H4 (cell line): ENCODE results near the gene ELP4. TPM values are rescaled to one million over a fixed set of nuclear protein-coding genes. Genes with fewer than 3 reads are reported as not detected.

Source experiments
- DNase-seq: peaks from one replicate; pipeline ENCODE4 v3.0.0-alpha.2; 2015; ENCODE audit warnings: low spot score
- total RNA-seq: library from RNA; depleted of rRNA; stranded (reverse); fragments of >200 nt; shearing (Covaris generic); gene quantifications from 2 replicates; pipeline ENCODE4 v1.2.3, GENCODE V29; 2014

Gene ELP4
- total RNA-seq, 1 experiment from 2014 or later, result 52.8 TPM

DNA sequence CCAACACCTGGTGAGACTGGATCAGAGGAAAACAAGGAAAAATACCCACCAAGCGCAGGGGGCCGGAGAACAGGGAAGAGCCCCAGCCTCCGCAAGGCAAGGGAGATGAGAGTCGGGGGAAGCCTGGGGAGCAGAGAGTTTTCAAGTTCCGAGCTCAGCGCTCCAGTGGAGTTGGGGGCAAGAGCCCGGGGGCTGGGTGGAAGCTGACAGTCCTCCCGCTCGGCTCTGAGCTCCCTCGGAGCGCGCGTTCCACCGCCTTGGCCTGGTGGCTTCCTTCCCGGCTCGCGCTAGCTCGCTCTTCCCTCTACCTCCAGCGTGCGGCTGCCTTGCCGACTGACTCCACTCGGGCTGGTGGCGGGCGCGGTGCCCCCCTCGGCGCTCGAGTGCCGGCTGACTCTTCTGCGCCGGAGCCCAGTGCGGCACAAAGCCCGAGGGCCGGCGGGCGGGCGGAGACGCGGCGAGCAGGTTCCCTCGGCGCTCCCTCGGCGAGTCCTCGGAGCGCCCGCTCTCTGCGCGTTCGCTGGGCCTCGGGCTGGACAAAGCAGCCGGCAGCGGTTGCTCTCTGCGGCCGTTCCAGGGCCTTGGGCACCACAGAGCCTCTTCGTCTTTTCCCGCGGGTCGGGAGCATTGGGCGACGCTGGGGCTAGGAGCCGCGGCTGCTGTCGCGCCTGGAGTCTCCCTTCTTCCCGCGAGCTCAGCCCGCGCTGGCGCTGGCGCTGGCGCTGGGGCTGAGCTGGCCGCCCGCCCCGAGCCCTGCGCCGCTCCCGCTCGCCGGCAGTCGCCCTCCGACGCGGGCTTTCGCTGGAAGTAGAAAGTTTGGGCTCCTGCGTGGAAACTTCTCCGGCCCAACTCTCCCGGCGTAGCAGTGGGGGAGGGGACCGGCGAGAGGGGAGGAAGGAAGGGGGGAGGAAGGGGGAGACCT is 300.6 kb downstream of the ELP4 start:
- DNase-seq, result no peak

DNA sequence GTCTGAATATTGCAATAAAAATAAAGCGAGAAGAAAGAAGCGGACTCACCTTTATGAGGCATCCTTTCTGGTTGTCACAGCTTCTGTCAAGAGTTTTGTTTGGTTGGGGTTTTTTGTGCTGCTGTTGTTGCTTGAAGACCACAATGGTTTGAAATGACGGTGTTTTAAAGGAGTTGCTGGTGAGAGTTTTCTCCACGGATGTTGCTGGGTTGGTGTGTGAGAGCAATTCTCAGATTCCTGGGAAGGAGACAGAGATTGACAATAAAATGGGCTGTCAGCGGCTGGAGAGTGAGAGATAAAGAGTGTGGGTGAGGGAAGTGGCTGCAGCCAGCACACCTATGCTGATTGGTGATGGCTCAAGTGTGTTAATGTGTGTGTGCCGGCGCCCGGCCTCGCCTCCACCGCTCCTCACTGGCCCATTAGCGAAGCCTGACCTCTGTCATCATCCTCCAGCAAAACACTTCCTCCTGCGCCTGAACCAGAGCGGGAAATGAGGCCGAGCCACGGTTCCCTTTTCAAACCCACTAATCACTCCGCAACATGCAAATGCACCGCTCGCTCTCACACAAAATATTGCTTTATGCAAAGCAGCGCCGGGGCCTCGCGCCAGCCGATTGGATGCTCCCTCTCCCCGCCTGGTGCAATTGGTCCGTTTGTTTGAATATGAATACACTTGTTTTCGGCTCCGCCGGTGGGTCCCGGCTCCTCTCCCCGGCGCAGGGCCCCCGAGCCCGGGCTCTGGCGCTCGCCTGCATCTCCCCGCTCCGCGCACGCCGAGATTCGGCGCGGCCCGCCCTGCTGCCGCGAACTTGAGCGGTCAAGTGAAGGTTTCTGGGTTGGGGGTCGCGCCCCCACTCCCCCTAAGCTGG is 301.4 kb downstream of the ELP4 start, which contains the start of gene PAX6:
PAX6 (minus strand) TSS at position 544 of the 869 bp plus-strand sequence. CDS start 4,911 bp downstream, outside the sequence.
- DNase-seq, result no peak

DNA sequence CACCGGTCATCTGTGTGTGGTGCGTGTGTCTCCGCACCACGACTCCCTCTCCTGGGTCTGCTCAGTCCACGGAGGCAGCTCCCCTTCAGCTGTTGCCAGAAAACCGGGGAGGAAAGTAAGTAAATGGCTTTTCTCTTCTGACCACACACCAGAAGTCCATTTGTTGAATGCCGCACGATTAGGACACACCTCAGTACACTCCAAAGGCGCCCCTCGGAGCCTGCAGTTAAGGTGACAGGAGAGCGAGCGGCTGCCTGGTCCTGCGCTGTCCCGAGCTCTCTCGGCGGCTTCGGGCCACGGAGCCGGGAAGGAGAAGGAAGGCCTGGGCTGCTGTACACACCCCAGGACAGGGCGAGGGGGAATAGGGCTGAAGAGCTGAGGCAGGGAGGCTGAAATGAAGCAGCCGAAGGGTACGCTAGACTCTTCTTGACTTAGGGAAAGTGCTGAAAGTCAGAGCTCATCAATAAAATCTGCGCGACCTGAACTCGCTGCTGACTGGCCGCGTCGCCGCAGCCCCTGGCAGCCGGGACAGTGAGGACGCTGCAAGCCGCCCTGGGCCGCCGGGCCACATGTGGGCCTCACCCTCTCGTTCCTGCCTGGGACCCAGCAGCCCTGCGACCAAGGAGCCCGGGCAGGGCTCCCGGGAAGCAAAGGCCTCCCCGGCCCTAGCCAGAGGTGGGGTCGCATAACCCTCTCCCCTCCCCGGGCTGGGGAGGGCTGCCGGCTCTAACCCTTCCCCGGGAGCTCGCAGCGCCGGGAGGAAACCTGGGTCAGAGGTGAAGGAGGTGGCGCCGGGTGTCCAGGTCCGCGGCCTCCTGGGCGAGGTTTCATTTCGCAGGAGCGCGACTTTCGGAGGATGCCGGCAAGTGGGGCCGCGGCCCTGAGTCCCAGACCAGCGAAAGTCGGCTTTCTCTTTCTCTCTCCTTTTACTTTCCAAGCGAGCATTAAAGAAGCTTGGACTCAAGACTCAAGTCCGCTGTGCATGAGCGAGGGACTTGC is 303.1 kb downstream of the ELP4 start:
- no peak for DNase-seq

DNA sequence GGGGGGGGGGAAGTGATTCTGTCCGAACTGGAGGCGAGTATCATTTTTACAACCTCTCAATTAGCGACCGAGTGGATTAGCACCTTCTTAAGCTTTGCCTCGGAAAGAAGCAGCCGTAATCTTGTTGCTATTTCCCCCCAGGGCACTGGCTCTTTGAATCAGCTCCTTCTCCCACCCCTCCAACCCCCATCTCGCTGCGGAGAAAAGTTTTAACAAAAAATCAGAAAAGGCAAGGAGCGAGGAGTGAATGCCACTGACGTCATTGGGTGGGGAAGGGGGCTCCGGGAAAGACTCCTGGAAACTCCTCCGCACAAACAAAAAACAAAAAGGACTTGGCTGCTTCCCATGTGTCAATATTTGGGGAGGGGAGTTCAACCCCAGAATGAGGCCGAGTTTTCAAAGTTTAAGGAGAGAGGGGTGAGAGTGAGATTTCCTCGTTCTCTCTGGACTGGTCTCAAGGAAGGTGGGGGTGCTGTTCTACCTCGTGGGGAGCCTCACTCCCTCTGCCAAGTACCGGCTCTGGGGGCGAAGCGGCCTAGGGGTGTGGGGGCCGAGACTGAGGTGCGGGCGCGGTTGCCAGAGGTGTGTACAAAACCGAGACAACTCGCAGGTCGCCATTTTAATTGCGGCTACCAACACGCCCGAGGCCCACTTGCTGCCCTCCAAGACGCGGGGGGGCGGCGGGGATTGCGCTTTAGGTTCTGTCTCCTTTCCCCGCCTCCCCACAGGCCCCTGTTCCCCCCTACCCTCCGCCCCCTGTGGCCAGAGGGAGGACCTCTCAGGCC is 304.0 kb downstream of the ELP4 start:
- DNase-seq, result no peak

DNA sequence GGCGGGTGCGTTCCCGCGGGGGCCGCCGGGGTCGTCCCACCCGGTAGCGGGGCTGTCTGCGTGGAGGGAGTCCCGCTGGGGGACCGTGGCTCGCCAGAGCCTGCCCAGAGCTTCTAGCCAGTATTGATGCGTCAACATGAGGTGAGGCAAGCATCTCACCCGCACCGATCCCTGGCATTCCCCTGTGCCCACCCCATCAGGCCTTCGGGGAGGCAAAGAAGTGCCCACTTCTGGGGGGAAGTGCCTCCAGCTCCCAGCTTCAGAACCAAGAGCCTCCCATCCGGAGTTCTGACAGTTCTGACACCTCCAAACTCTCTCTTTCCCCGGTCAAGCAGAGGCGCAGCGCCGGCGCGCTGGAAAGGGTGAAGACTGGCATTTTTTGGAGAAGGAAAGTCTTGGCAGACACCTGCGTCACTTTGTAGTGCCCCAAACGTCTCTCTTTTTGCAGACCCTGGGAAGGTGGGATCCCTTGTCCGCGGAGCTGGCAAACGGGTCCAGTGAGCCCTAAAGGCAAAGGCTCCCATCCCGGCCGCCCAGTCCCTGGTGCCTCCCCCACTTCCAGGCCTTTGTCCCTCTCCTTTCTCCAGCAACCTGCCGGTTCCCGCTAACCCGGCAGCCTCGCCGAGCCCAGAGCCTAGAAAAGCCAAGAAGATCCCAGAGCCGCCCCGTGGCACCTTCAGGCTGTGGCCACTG is 304.8 kb downstream of the ELP4 start:
- DNase-seq, result no peak

DNA sequence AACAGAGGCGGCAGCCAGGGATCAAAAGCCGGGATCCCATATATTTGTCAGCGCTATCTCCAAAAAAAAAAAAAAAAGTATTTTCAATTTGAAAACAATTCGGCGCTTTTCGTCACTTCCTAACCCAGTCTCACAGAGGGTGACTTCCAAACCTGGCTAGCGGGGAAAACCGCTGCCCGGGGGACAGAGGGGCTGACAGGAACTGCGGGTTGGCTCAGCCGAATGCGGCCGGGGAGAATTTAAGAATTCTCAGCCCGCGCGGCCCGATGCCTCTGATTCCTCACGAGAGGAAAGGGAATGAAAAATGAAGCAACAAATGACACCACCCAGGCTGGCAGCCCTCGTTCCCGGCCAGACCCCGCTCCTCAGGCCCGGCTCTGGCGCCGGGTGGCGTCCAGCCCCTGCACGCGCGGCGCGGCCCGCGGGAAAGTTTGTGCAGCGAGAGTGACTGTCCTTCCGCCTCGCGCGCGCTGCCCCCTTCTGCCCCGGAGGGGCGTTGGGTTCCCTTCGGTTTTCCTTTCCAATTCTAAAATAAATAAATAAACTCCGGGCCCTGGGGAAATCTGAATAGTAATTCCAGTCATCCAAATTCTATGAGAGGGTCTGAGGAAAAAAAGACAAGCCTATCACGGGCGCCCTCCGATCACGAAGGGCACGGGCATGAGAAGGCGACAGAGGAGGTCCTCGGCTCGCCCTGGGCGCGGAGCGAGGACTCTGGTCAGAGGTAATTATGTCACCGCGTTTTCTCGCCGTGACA is 306.3 kb downstream of the ELP4 start:
- DNase-seq, result no peak

DNA sequence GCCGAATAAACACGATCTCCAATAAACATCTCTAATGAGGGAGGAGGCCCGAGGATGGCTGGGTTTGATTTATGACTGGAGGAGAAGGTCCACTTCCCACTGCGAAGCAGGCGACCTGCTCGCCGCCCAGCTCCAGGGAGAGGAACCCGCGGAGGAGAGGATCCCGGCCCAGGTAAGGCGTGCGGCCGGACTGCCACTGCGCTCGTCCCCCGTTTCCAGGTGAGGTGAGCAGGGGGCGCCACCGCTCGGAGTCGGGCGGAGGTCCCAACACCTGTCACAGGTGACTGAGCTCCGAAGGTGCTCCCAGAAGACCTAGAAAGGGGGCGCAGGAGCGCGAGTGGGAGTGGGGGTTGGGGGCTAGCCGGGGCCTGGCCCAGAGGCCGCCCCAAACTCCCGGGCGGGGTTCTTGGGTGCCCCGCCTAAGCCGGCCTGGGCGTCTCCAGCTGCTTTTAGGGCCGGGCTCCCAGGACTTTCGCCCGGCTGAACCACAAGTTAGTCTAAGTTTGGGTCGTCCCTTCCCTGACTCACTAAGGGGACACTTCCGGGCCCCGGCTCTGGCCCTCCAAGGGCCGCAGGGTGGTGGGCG is 307.0 kb downstream of the ELP4 start:
- DNase-seq, result no peak

DNA sequence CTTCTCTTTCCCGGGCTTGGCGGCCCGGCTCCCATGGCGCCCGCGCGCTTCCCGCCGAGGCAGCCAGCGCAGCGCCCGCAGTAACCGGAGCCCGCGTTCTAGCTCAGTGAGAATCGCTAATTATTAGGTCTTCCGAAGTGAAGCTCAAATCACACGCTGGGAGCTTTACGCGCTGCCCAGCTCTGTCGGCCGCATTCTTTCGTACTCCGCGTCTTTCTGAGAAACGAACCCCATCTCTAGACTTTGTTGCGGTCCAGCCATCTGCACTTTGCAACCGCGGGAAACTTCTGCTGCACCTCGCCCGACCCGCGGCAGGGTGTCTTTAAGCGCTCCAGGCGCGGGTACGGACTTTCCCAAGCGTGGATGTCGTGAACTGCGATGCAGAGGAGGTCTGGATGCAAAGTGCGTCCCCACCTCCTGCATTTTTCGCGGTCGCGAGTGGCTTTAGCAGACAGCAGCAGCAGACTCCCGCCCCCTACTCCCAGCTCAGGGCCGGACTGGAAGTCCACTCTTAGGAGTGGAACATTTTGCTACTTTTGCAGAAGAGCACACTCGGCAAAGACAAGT is 307.6 kb downstream of the ELP4 start:
- no peak for DNase-seq

DNA sequence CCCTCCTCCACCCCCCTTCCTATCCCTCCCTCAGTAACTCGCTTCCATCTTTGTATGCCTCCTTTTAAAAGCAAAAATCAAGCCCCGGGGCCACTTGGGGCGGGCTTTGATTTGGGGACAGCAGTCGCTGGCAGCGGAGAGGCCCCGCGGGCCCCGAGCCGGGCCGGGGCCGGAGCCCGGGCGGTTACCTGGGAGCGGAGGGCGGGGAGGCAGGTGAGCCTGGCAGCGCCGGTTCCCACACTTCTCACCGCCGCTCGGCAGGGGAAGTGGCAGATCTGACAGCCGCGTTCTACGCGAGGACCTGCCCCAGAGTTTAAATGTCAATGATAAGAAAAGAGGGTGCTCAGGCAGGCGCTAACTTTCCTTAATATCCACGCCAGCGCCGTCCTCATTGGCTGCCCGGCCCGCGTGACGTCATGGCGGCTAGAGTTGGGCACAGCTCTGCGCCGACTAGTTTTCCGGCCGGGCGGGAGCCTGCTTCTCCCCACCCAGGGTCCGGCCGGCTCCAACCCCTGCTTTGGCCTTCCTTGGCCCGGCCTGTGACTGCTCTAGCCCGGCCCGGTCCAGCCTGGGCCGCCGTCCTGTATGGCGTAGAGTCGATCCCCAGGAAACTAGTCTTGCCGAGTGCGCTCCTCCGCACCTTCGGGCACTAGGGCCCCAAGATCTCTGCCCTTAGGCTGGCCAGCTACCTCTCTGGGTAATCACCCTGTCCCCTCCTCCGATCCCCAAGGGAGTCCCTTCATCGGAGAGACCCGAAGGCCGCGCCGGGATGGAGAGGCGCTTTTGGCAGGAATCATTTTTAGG is 308.3 kb downstream of the ELP4 start:
- DNase-seq, result no peak

DNA sequence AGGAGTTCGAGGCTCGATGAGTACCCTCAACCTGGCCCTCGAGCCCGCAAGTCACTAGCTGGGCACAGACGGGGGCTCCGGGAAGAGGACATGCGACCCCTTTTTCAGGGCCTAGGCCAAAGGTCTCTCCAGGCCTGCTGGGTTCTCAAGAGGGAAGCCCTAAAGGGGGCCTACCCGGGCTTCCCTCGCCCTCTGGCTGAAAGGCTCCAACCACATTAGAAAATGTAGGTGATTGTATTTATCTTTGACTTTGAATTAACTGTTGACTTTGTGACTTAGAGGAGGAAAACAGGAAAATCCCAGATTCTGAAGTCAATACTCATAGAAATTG is 308.8 kb downstream of the ELP4 start:
- DNase-seq, result no peak

DNA sequence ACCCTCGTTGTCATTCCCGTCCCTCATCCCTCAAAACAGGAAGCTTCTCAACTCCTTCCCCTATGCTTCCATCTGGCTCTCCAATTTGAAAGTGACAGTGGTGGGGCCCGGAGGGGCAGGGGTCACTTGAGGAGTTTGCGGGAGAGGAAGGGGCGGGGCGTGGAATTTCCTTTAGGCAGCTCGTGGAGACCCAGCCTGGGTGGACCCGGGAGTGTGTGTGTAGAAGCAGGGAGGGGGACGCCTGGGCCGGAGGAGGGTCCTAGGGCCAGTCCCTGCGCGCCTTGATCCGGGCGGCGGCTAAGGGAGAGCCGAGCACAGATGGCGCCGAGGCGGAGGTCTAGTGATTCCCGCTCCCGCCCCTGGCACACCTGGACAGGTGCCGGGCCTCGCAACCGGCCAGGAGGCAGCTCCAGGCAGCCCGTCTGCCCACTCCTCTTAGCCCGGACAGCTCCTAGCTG is 309.3 kb downstream of the ELP4 start:
- no peak for DNase-seq

DNA sequence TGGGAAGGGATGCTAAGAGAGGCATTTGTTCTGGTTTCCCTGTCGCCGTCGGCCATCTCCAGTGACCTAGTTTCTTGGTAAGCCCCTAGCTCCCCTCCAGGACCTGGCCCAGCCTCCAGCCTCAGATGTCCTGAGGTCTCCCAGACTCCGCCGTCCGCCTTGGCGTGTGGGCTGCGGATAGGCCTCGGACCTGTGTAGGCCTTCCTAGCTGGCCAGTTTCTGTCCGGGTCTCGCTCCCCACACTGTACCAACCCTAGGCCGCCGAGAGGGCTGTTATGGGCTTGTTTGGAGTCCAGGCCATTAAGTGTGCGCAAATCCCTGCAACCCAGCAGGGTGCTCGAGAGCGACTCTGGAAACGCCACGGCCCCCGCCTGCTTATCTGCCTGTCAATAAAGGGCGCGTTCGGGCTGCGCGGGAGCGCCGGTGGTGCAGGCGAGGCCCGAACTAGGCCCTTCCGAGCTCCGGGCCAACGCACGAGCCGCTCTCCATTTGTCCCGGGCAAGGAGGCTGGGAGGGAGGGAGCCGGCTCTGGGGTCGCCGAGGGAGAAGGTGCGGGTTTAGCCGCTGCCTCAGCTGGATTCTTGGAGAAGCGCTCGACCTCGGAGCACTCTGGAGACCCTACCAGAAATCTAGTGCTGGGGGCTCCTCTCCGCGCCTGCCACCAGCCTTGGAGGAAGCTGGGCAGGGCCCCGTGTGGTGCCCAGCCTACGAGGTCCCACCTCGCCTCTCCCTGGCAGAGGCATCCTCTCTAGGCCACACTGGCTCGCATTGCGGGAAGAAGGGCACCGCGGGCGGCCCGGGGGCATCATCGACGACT is 310.3 kb downstream of the ELP4 start:
- DNase-seq, result no peak

DNA sequence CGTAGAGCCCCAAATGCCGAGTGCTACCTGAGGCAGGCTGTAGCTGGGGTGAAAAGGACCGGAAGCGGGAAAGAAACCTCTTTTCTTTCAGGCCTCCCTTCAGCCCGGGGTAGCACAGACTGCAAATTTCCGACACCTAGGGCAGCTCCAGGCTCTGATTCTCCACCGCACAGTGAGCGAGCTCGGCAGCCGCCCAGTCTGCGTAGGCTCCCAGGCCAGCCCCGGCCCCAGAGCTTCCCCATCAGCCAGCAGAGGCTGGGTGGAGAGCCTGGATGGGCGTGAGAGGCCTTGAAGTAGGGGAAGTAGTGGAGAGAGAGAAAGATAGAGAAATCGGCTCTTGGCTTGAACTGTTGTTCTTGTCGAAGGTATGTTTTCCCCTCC is 310.9 kb downstream of the ELP4 start:
- no peak for DNase-seq

DNA sequence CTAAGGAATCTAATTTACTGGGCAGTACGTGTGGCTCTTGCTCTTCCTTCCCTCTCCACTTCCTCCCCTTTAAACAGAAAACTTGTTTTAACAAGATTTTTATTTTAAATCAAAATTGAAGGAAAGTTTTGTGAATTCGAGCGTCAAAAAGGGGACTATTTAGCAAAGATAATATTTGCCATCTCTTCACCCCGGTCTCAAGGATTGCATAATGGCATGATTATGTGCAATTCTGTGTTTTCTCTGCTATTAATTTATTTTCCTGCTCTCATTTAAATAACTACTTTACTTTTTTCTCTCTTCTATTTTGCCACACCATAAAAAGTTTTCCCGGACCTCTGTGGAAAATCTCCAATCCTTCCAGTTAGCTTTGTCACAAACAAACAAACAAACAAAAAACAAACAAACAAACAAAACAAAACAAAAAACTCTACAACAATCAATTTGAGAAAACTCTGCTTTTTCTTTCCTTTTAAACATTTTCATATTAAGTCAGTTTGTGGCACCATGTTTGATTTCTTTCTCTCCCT is 311.7 kb downstream of the ELP4 start:
- no peak for DNase-seq

DNA sequence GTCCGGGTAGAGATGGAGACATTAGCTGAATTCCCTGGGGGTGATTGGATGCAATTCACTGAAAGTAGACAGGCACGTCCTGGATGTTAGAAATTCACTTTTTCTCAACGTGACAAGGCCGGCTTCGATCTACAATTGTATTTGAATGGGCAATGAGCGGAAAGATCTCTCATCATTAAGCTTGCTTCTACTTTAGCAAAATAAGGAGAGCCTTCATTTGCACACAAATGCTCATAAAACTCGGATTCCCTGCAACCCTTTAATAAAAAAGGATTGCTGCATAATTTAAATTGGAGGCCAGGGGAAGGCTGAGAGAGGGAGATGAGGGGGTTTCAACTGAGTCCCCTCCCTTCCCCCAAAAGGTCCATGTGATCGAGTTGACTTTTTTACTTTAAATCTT is 312.2 kb downstream of the ELP4 start:
- DNase-seq, result no peak

DNA sequence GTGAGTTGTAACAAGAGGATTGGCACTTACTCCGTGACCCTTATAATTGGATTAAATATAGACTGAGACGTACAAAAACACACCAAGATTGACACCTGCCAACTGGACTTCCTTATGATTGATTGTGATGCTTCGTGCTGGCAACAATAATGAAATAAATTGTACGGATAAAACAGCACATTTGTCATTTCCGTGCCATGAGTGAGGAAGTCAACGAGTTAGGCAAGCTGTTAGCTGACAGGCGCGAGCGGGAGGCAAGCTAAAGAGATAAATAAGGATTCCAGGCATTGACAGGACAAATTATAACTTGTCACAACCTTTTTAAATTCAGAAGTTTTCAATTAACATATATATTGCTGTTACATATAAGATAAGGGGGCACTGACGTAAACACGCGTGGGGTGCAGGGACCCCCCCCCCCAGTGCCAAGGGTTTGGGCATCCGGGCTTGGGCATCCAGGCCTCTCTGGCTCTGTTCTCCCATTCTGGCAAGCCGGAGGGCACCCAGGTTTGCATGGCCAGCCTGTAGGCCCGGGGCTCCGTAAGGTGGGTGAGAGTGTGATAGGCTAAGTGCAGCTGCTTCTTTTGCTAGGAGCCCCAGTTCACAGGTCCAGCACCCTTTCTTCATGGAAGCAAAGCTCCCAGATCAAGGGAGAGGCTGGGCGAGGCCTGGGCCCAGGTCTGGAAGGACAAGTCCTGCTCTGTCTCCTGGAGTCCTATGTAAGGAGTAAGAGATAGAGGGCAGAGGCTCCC is 312.8 kb downstream of the ELP4 start:
- DNase-seq, result no peak
